Subcutaneous adipose tissue (tissue), 4 donors: ENCODE data around the gene KIF26B. TPM values are rescaled to one million over a fixed set of nuclear protein-coding genes. Genes with fewer than 3 reads are reported as not detected.

Experiments
- CTCF ChIP-seq: fragments of 450-650 bp; IDR thresholded peaks from one replicate; pipeline ENCODE4 v1.5.1; 2016; ENCODE audit warnings: low read depth, mild to moderate bottlenecking, control low read depth, antibody characterized with exemption, moderate library complexity
- total RNA-seq, 4 donors: library from RNA; depleted of rRNA; stranded (reverse); fragments of >200 nt; gene quantifications; one replicate each; pipeline ENCODE4 v1.1.0, GENCODE V29; 2016

Gene KIF26B
- total RNA-seq, 4 donors from 2014 or later: under 0.01 to 0.16 (median under 0.01) TPM

- no peak for TF ChIP-seq CTCF
Measured at GRCh38 chr1:245319094-245319493, 164.3 kb downstream of the KIF26B start.

GRCh38 chr1:245322673-245323072, 167.9 kb downstream of the KIF26B start:
- no peak for TF ChIP-seq CTCF

GRCh38 chr1:245325922-245326795, 171.4 kb downstream of the KIF26B start:
- no peak for TF ChIP-seq CTCF

- no peak for TF ChIP-seq CTCF
Measured at GRCh38 chr1:245327360-245327759, 172.6 kb downstream of the KIF26B start.

GRCh38 chr1:245327842-245328241, 173.1 kb downstream of the KIF26B start:
- no peak for TF ChIP-seq CTCF

- TF ChIP-seq CTCF: no peak
Measured at GRCh38 chr1:245330951-245331350, 176.2 kb downstream of the KIF26B start.

GRCh38 chr1:245332085-245332484, 177.3 kb downstream of the KIF26B start:
- TF ChIP-seq CTCF: no peak
